Skin of body (tissue), 1 donor: ENCODE data around the gene SYCP1. TPM values are rescaled to one million over a fixed set of nuclear protein-coding genes. Genes with fewer than 3 reads are reported as not detected.

Experiments used
- total RNA-seq: library from RNA; depleted of rRNA; stranded (reverse); fragments of >200 nt; gene quantifications from one replicate; pipeline ENCODE4 v1.2.3, GENCODE V29; 2014

Gene SYCP1
- total RNA-seq, 1 donor from 2014 or later = not detected

Other genes with a start within 250 kb of the SYCP1 start
- 14.9 TPM for gene DENND2C, start 184.8 kb upstream of the SYCP1 start, total RNA-seq
- gene AMPD1, start 159.3 kb upstream of the SYCP1 start, total RNA-seq = 8.2 TPM
- gene NRAS, start 138.1 kb upstream of the SYCP1 start, total RNA-seq = 36.7 TPM
- gene CSDE1, start 96.9 kb upstream of the SYCP1 start, total RNA-seq = 487 TPM
- gene SIKE1, start 74.2 kb upstream of the SYCP1 start, total RNA-seq = 69.0 TPM
- not detected for gene TSHB, start 175.0 kb downstream of the SYCP1 start, total RNA-seq
- gene TSPAN2, start 234.6 kb downstream of the SYCP1 start, total RNA-seq = 4.6 TPM